GM21360 (cell line): ENCODE data around the gene FUZ.
"Not testable (repeated sequence)": the region's sequence is repeated elsewhere in the genome, so short reads cannot be mapped to it uniquely, and the experiment has no call there.

Experiments used
- ATAC-seq: cut with Tn5 transposase; IDR thresholded peaks from one replicate; pipeline ENCODE4 v1.9.1; 2021; ENCODE audit warnings: mild to moderate bottlenecking, moderate library complexity; ENCODE audit not compliant: unreplicated experiment

The FUZ gene

GRCh38 chr19:49833599-49833998 is 20.5 kb upstream of the FUZ start:
- no peak for ATAC-seq

GRCh38 chr19:49832556-49832955 is 19.5 kb upstream of the FUZ start:
- no peak for ATAC-seq

GRCh38 chr19:49831592-49831991 is 18.5 kb upstream of the FUZ start:
- no peak for ATAC-seq

- no peak for ATAC-seq
These were observed 17.7 kb upstream of the FUZ start for GRCh38 chr19:49830766-49831165.

GRCh38 chr19:49829721-49830120 is 16.6 kb upstream of the FUZ start:
- ATAC-seq = no peak

- no peak for ATAC-seq
These were observed 16.1 kb upstream of the FUZ start for GRCh38 chr19:49829200-49829599.

GRCh38 chr19:49827034-49827433 is 13.9 kb upstream of the FUZ start:
- ATAC-seq = no peak

- no peak for ATAC-seq
These were observed 11.6 kb upstream of the FUZ start for GRCh38 chr19:49824662-49825061.

GRCh38 chr19:49823472-49823871 is 10.4 kb upstream of the FUZ start:
- ATAC-seq = no peak

GRCh38 chr19:49820125-49820524 is 7.0 kb upstream of the FUZ start:
- ATAC-seq = no peak

- not testable (repeated sequence) for ATAC-seq
These were observed 6.5 kb upstream of the FUZ start for GRCh38 chr19:49819452-49820115.

GRCh38 chr19:49818649-49819370 is 5.7 kb upstream of the FUZ start:
- no peak for ATAC-seq

GRCh38 chr19:49817964-49818648 is 5.0 kb upstream of the FUZ start, which contains the start of gene MED25:
Gene MED25, plus strand, starts transcription at chr19:49818289. Its CDS starts 53 bp downstream, at chr19:49818342.
- peak; percentile 55 for ATAC-seq

- no peak for ATAC-seq
These were observed 3.5 kb upstream of the FUZ start for GRCh38 chr19:49816590-49816989.

GRCh38 chr19:49814010-49814409 is 918 bp upstream of the FUZ start:
- ATAC-seq = no peak

- ATAC-seq = no peak
These were observed 568 bp downstream of the FUZ start for GRCh38 chr19:49812452-49812996.

- ATAC-seq = no peak
These were observed 1.8 kb downstream of the FUZ start for GRCh38 chr19:49811328-49811727.

GRCh38 chr19:49809941-49810389 is 3.1 kb downstream of the FUZ start:
- no peak for ATAC-seq

GRCh38 chr19:49809160-49809940 is 3.7 kb downstream of the FUZ start:
- ATAC-seq = no peak

GRCh38 chr19:49808711-49809159 is 4.4 kb downstream of the FUZ start:
- no peak for ATAC-seq
